CD14-positive monocyte (primary cell): Measurements from ENCODE around the gene FGGY. TPM values are rescaled to one million over a fixed set of nuclear protein-coding genes. Genes with fewer than 3 reads are reported as not detected.
A peak's percentile ranks its signal among the peaks of the same experiment; 100 is the strongest.
"Not testable (repeated sequence)": the region's sequence is repeated elsewhere in the genome, so short reads cannot be mapped to it uniquely, and the experiment has no call there.

Experiments
- DNase-seq, 3 donors: peaks; one replicate each; pipeline ENCODE4 v3.0.0-alpha.2; 2011 to 2022
- H2AFZ ChIP-seq: 2 replicates; pipeline ENCODE4 v1.6.0; 2012; ENCODE audit warnings: mild to moderate bottlenecking, low read depth, low read length, inconsistent platforms; ENCODE audit not compliant: insufficient read depth, poor library complexity, severe bottlenecking
- H3K27ac ChIP-seq, 2 donors: 1 replicate in 1 of 2; 2 replicates in 1 of 2; pipeline ENCODE4 v1.5.1; 2012 to 2013; ENCODE audit warnings: low read length in 2 of 2, control low read depth in 1 of 2, inconsistent platforms in 1 of 2, low read depth in 1 of 2, mild to moderate bottlenecking in 1 of 2
- H3K27me3 ChIP-seq, 2 donors: one replicate each; pipeline versions ENCODE4 v1.6.0 to v1.6.1; 2011 to 2013; ENCODE audit warnings: low read length in 2 of 2; ENCODE audit not compliant: control insufficient read depth in 2 of 2, insufficient read depth in 2 of 2
- H3K36me3 ChIP-seq, 2 donors: replicated peaks in 1 of 2; 1 replicate in 1 of 2; 2 replicates in 1 of 2; pipeline versions ENCODE4 v1.5.1 to v1.6.1; 2012 to 2013; ENCODE audit warnings: low read length in 2 of 2, control low read depth in 1 of 2, inconsistent platforms in 1 of 2, mild to moderate bottlenecking in 1 of 2; ENCODE audit not compliant: insufficient read depth in 2 of 2, control insufficient read depth in 1 of 2
- H3K4me1 ChIP-seq, 2 donors: 1 replicate in 1 of 2; 2 replicates in 1 of 2; pipeline versions ENCODE4 v1.5.1 to v1.6.1; 2012 to 2013; ENCODE audit warnings: low read length in 2 of 2, control low read depth in 1 of 2, inconsistent platforms in 1 of 2, mild to moderate bottlenecking in 1 of 2, moderate library complexity in 1 of 2; ENCODE audit not compliant: insufficient read depth in 2 of 2, control insufficient read depth in 1 of 2
- H3K4me2 ChIP-seq: replicated peaks from 2 replicates; pipeline ENCODE3; 2012; ENCODE audit warnings: low read length, moderate library complexity, mild to moderate bottlenecking; ENCODE audit not compliant: poor library complexity, severe bottlenecking; ENCODE audit errors: extremely low read depth
- H3K4me3 ChIP-seq, 3 experiments: fragments of 200-600 bp in 1 of 3; sonication (generic) in 1 of 3; replicated peaks in 1 of 3; 1 replicate in 2 of 3; 2 replicates in 1 of 3; pipeline ENCODE4 v1.5.1; 2011 to 2013; ENCODE audit warnings: low read length in 3 of 3, mild to moderate bottlenecking in 3 of 3, control low read depth in 2 of 3, low read depth in 2 of 3, inconsistent platforms in 1 of 3, moderate library complexity in 1 of 3
- H3K79me2 ChIP-seq: 2 replicates; pipeline ENCODE4 v1.6.0; 2012; ENCODE audit warnings: mild to moderate bottlenecking, control low read depth, inconsistent platforms, low read length, moderate library complexity; ENCODE audit not compliant: insufficient read depth
- H3K9ac ChIP-seq: 2 replicates; pipeline ENCODE4 v1.6.0; 2017; ENCODE audit warnings: low read length, mild to moderate bottlenecking; ENCODE audit not compliant: insufficient read depth, poor library complexity, severe bottlenecking
- H3K9me3 ChIP-seq, 2 donors: replicated peaks in 1 of 2; 1 replicate in 1 of 2; 2 replicates in 1 of 2; pipeline versions ENCODE4 v1.5.1 to v1.6.1; 2012 to 2013; ENCODE audit warnings: low read length in 2 of 2, control low read depth in 1 of 2; ENCODE audit not compliant: control insufficient read depth in 1 of 2, insufficient read depth in 1 of 2
- H4K20me1 ChIP-seq: 2 replicates; pipeline ENCODE4 v1.6.0; 2012; ENCODE audit warnings: mild to moderate bottlenecking, low read length, control low read depth, moderate library complexity; ENCODE audit not compliant: insufficient read depth
- H3K27ac Mint-ChIP-seq, 7 donors: one replicate each; pipeline ENCODE4 v1.8.0; 2020; ENCODE audit warnings: mild to moderate bottlenecking in 7 of 7, mixed read lengths in 7 of 7, moderate library complexity in 6 of 7, inconsistent platforms in 2 of 7
- H3K27me3 Mint-ChIP-seq, 3 donors: one replicate each; pipeline ENCODE4 v1.8.0; 2021 to 2022; ENCODE audit warnings: low read depth in 3 of 3, mild to moderate bottlenecking in 3 of 3, mixed read lengths in 3 of 3, moderate library complexity in 3 of 3, inconsistent platforms in 1 of 3
- H3K36me3 Mint-ChIP-seq, 2 donors: one replicate each; pipeline ENCODE4 v1.8.0; 2020; ENCODE audit warnings: mixed read lengths in 2 of 2, inconsistent platforms in 1 of 2, mild to moderate bottlenecking in 1 of 2
- H3K4me1 Mint-ChIP-seq: one replicate; pipeline ENCODE4 v1.8.0; 2020; ENCODE audit warnings: mild to moderate bottlenecking, mixed read lengths
- H3K4me3 Mint-ChIP-seq, 2 donors: one replicate each; pipeline ENCODE4 v1.8.0; 2020; ENCODE audit warnings: mild to moderate bottlenecking in 2 of 2, mixed read lengths in 2 of 2, moderate library complexity in 1 of 2
- H3K9me3 Mint-ChIP-seq, 7 donors: one replicate each; pipeline ENCODE4 v1.8.0; 2020 to 2022; ENCODE audit warnings: mixed read lengths in 7 of 7, mild to moderate bottlenecking in 6 of 7, moderate library complexity in 6 of 7, inconsistent platforms in 2 of 7
- CTCF ChIP-seq: fragments of 200-600 bp; IDR thresholded peaks from one replicate; pipeline ENCODE4 v1.8.0; 2022; ENCODE audit warnings: antibody characterized with exemption, mild to moderate bottlenecking
- WGBS: methylation state at CpG from one replicate; pipeline ENCODE4 v1.1.5; 2013; ENCODE audit warnings: missing lambda C conversion rate; ENCODE audit not compliant: insufficient coverage; 5-methylcytosine and 5-hydroxymethylcytosine counted together
- intact Hi-C, 2 donors: fragments of 100-400 bp; cut with micrococcal nuclease; formaldehyde crosslinking; loops; one replicate each; pipeline versions ENCODE4 v1.15.0 to v1.15.1; 2023
- polyA plus RNA-seq, 3 donors: library from polyadenylated mRNA; depleted of rRNA in 1 of 3; unstranded in 2 of 3; stranded (reverse) in 1 of 3; fragments of 300-500 nt in 2 of 3; fragments of >200 nt in 1 of 3; fragmentation: Illumina TruSeq in 2 of 3; gene quantifications; 1 replicate in 2 of 3; 2 replicates in 1 of 3; pipeline ENCODE4 v1.2.3, GENCODE V29; 2012 to 2021

Gene FGGY
- polyA plus RNA-seq, 3 donors: 2.3 to 4.3 (median 2.9) TPM

- Histone ChIP-seq H3K36me3 (no peaks in the 10 kb centered on the region), H2AFZ (no peak overlapping the region), H3K4me2 (no peak overlapping the region), H3K4me3 (no peak overlapping the region), H3K79me2 (no peaks in the 10 kb centered on the region), H3K27me3 (no peaks in the 10 kb centered on the region), H3K9ac (no peak overlapping the region), H3K27ac (no peak overlapping the region), H3K4me1 (no peaks in the 10 kb centered on the region), H4K20me1 (no peaks in the 10 kb centered on the region), H3K9me3 (peaks cover 0 to 10% of the 10 kb centered on the region in 2 donors)
- WGBS: 100% methylated on average over 1 of the region's 1 CpG
- TF ChIP-seq CTCF: no peak
- Mint-ChIP-seq H3K4me3 (no peak overlapping the region), H3K27ac (peak overlapping the region in 1 of 7 donors; percentile 42), H3K27me3 (peaks cover 0 to 1% (median 0%) of the 10 kb centered on the region in 3 donors), H3K36me3 (peaks cover 0 to 8% of the 10 kb centered on the region in 2 donors), H3K9me3 (peaks cover 2 to 22% (median 15%) of the 10 kb centered on the region in 7 donors), H3K4me1 (no peaks in the 10 kb centered on the region)
- intact Hi-C loops: no loop called here
- no peak for DNase-seq
Observed at GRCh38 chr1:59609245-59609644, 312.4 kb downstream of the FGGY start.

GRCh38 chr1:59610499-59610898, 313.6 kb downstream of the FGGY start:
- H3K36me3 ChIP-seq, H3K36me3 Mint-ChIP-seq, intact Hi-C loops, H3K27me3 ChIP-seq, H4K20me1 ChIP-seq, H2AFZ ChIP-seq, H3K4me3 ChIP-seq, H3K4me1 Mint-ChIP-seq, H3K9ac ChIP-seq, H3K4me1 ChIP-seq, H3K27me3 Mint-ChIP-seq, H3K79me2 ChIP-seq, H3K27ac ChIP-seq, H3K4me3 Mint-ChIP-seq, H3K27ac Mint-ChIP-seq, H3K4me2 ChIP-seq, DNase-seq: not testable (repeated sequence)
- peaks cover 2 to 26% (median 18%) of the 10 kb centered on the region in 7 donors for H3K9me3 Mint-ChIP-seq
- peaks cover 0 to 10% of the 10 kb centered on the region in 2 donors for H3K9me3 ChIP-seq
- 97% methylated on average over 12 of the region's 13 CpGs for WGBS
